Gastroesophageal sphincter (tissue), 3 donors: ENCODE data around the gene FAM13C.

Experiments used
- EP300 ChIP-seq: sonication (generic); formaldehyde crosslinking; IDR thresholded peaks from one replicate; pipeline ENCODE4 v1.6.1; 2017; ENCODE audit warnings: antibody characterized with exemption, mild to moderate bottlenecking
- POLR2A ChIP-seq, 2 donors: fragments of 450-650 bp; IDR thresholded peaks; one replicate each; pipeline ENCODE4 v1.6.1; 2017; ENCODE audit warnings: antibody characterized with exemption in 2 of 2, mild to moderate bottlenecking in 2 of 2, moderate library complexity in 1 of 2
- POLR2AphosphoS5 ChIP-seq: sonication (generic); formaldehyde crosslinking; IDR thresholded peaks from one replicate; pipeline ENCODE4 v1.6.1; 2017; ENCODE audit warnings: antibody characterized with exemption
- TF ChIP-seq, protein P1 (sequence below), 4 experiments: fragments of 200-600 bp in 2 of 4; fragments of 450-650 bp in 2 of 4; sonication (generic) in 1 of 4; IDR thresholded peaks; one replicate each; pipeline ENCODE4 v1.5.1; 2017 to 2019; ENCODE audit warnings: antibody characterized with exemption in 4 of 4, mild to moderate bottlenecking in 2 of 4, moderate library complexity in 2 of 4

DNA sequence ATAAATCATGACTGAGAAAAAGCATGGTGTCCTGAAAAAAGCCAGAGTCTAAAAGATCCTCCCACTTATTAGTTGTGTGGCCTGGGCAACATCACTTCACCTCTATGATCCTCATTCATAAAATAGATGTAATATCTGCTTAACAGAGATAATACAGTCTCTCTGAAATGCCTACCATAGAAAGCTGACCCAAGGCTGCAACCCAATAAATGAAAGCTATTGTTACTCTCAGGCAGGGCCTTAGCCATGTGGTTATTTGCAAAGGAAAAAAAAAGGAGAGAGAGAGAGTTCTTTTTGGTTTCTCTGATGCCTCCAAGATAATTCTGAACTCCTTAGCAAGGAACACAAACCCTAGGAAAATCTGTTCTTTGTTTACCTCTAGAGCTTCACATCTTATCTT lies 7.9 kb downstream of the FAM13C start:
- TF ChIP-seq POLR2A (IDR thresholded peaks at IDR 0.05) (no peak), POLR2AphosphoS5 (no peak), EP300 (no peak)
- TF ChIP-seq, protein P1, sequence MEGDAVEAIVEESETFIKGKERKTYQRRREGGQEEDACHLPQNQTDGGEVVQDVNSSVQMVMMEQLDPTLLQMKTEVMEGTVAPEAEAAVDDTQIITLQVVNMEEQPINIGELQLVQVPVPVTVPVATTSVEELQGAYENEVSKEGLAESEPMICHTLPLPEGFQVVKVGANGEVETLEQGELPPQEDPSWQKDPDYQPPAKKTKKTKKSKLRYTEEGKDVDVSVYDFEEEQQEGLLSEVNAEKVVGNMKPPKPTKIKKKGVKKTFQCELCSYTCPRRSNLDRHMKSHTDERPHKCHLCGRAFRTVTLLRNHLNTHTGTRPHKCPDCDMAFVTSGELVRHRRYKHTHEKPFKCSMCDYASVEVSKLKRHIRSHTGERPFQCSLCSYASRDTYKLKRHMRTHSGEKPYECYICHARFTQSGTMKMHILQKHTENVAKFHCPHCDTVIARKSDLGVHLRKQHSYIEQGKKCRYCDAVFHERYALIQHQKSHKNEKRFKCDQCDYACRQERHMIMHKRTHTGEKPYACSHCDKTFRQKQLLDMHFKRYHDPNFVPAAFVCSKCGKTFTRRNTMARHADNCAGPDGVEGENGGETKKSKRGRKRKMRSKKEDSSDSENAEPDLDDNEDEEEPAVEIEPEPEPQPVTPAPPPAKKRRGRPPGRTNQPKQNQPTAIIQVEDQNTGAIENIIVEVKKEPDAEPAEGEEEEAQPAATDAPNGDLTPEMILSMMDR (IDR thresholded peaks at IDR 0.05) = no peak
